Measurements from ENCODE around the gene OR6N2. TPM values are rescaled to one million over a fixed set of nuclear protein-coding genes. Genes with fewer than 3 reads are reported as not detected.

Gene OR6N2
- total and polyA plus RNA-seq, 9 of the 15 experiments (the other 6 are each of a cell fraction or from before 2014, with no cell fraction given), result not detected

GRCh38 chr1:158732524-158732923 is 48.5 kb downstream of the OR6N2 start (continued):
- TF ChIP-seq ARID3A (IDR thresholded peaks at IDR 0.05; ENCODE audit: borderline replicate concordance, low read depth, low read length) (no peak), STAT5A (IDR thresholded peaks at IDR 0.05; ENCODE audit: borderline replicate concordance, low read length) (peak; percentile 37; the same call in 1 of the 2 replicates), SMARCE1 (IDR thresholded peaks at IDR 0.05) (peak; percentile 85), ELF2 (CRISPR knock-in tag; IDR thresholded peaks at IDR 0.05) (no peak), CTBP1 (IDR thresholded peaks at IDR 0.05; ENCODE audit: borderline replicate concordance) (peak; percentile 86), ZNF212 (CRISPR knock-in tag; IDR thresholded peaks at IDR 0.05) (no peak), NRF1 (conservative IDR thresholded peaks at IDR 0.05 in 1 of 2, IDR thresholded peaks at IDR 0.05 in 1 of 2) (no peak), LCOR (CRISPR knock-in tag; IDR thresholded peaks at IDR 0.05) (no peak), MTA1 (IDR thresholded peaks at IDR 0.05; ENCODE audit: borderline replicate concordance) (0 out of 2 replicates have a peak, but pooled peaks have one; percentile 44), ZNF57 (CRISPR knock-in tag; IDR thresholded peaks at IDR 0.05) (no peak), HMG20B (CRISPR knock-in tag; IDR thresholded peaks at IDR 0.05) (no peak), MTA2 (IDR thresholded peaks at IDR 0.05; ENCODE audit: low read depth) (peak; percentile 75), ZBTB11 (CRISPR knock-in tag; IDR thresholded peaks at IDR 0.05) (no peak), ZBTB34 (CRISPR knock-in tag; IDR thresholded peaks at IDR 0.05) (no peak), NCOA1 (IDR thresholded peaks at IDR 0.05; ENCODE audit: low read depth) (no peak)

Data from K562 (cell line).